NCI-H2081 (cell line): ENCODE measurements around the gene YPEL3.

ENCODE experiments used
- DNase-seq, 2 experiments: peaks; one replicate each; lab custom pipeline; 2025; lab: John Stamatoyannopoulos, UW

The YPEL3 gene

DNA sequence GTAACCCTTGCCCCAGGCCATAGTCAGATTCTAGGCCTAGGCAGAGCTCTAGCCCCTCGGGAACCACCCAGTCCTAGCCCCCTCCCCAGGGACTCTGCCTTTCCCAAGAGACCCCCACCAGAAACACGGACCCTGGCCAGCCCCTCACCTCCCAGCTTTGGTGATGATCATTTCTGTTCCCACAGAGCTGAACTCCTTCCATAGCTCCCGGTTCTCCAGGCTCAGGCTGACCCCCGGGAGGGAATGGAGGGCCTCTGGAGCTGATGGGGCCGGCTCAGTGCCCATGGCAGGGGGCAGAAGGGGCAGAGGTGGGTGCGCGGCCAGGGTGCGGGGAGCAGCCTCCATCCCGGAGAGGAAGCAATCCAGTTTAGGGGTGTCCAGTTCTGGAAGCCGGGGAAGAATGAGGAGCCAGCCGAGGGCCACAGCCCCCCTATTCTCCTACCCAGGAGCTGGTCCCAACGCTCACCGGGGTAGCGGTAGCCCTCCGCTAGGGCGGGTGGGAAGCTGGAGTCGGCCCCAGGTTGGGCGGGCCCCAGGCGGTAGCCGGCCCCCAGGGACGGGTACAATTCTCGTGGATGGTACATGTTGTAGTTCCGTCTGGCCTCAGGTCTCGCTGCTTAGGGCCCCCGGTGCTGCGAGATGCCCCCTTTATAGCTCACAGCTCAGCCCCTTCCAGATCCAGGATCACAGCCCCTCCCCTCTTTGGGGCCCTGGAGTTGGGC is 5.2 kb downstream of the YPEL3 start:
- no peak for DNase-seq

DNA sequence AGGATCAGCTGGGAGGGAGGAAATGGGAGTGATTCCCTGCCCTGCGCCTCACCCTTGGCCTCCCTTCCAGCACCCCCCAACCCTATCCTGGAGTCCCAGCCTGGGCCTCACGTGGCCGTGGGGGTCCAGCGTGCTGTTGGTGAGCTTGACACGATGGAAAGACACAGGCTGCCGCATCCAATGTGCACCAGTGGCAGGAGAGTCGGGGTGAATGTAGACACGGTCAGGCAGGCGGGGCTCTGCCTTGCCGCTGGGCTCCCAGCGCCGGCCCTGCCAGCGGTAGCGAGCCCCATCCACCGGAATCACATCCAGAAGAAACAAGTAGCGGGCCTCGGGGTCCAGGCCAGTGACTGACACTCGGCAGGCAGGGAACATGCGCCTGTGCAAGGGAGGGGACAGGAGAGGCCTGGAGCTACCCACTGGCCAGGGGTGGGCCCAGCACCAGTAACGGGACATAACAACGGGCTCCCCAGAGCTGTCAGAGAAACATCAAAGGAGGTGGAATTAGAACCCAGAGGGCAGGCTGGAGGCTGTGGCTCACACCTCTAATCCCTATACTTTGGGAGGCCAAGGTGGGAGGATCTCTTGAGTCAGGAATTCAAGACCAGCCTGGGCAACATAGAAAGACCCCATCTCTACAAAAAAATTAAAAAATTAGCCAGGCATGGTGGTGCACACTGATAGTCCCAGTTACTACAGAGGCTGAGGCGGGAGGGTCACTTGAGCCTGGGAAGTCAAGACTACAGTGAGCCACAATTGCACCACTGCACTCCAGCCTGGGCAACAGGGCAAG is 7.0 kb downstream of the YPEL3 start:
- no peak for DNase-seq

DNA sequence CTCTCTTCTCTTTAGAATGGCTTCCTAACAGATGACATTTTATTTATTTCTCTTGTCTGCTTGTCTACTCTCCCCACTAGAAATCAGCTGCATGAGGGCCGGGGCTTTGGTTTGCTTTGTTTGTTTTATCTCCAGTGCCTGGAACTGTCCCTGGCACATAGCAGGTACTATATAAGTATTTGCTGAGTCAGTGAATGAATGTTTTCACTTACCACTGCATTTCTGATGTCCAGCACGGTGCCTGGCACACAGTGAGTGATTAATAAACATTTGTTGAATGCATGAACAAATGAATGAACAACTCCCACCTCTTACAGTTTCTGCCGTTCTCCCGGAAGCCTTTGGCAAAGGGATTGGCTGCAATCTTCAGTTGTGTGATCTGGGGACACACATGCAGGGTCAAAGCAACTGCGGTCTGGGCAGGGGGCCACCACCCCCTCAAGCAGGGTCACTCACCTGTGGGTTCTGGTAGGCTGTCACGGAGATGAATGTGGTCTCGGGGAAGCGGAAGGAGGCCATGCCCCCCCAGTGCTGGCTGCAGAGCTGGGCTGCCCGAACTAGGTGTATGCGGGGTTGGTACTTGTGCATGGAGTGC is 7.7 kb downstream of the YPEL3 start:
- no peak for DNase-seq

DNA sequence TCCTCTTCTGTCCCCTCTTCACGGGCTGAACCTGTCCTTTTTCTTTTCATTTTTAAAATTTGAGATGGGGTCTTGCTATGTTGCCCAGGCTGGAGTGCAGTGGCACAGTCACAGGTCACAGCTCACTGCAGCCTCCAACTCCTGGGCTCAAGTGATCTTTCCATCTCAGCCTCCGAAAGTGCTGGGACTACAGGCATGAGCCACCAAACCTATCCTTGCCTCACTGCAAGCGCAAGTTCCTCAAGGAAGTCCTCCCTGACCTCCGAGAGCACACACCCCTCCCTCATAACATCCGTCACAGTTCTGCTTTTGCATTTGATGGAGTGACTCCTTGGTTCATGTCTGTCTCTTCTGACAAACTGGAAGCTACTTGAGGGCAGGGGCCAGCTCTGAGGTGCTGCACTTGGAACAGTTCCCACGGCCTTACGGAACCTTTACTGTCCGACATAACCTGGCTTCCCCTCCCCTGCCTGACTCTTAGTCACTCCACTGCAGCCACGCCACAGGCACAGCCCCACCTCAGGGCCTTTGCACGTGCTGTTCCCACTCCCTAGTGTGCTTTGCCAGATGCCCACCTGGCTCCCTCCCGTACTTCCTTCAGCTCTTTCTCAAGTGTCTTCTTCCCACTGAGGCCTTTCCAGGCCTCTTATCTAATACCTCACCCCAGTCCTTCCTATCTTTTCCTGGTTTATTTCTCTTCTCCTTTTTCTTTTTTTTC is 8.7 kb downstream of the YPEL3 start:
- no peak for DNase-seq

DNA sequence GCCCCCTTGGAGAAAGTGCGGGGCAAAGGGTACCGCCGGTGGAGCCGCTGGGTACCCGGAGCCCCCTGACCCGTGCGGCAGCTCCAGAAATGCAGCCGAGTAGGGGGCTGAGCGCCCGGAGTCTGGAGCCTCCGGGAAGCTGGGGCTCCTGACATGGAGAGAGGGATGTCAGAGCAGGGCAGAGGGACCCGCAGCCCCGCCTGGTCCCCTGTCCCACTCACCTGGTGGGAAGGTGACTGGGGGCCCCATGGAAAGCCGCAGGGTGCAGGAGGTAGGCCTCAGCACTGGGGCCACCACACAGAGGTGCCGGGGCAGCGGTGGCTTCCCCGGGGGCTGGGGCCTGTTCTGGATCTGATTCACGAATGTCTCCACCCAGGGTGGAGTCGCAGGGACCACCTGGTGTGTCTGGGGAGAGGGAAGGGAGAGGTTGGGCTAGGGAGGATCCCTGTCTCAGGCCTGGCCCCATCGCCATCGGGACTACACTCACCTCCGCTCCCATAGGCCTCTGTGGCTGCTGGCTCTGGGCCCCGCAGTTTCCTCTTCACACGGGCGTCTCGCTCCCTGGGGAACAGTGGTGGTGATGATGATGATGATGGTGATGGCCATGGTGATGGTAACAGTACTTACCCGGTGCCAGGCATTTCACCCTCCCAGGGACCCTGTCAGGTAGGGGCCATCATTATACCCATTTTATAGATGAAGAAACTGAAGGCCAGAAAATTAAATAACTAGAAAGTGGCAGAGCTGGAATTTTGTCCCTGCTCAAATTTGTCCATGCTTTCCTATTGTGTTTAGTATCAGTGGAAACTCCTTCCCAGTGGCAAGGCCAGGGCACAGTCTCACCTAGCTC is 9.5 kb downstream of the YPEL3 start:
- DNase-seq = no peak

DNA sequence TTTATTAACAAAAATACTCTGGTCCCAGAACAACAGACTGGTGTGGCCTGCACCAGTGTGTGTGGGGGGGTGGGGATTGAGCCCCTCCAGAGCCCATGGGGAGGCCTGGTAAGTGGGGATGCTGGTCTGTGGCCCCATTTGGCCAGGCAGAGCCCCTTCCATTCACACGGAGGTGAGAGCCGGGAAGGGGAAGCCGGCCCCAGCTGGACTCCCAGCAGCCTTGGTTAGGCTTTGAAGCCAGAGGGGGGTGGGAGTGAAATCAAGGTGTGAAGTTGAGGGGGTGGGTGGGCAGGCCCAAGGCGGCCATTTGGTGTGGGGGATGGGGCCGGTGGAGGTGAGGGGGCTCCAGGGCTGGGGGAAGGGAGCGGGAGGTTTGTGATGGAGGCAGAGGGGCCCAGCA is 10.2 kb downstream of the YPEL3 start:
- no peak for DNase-seq

DNA sequence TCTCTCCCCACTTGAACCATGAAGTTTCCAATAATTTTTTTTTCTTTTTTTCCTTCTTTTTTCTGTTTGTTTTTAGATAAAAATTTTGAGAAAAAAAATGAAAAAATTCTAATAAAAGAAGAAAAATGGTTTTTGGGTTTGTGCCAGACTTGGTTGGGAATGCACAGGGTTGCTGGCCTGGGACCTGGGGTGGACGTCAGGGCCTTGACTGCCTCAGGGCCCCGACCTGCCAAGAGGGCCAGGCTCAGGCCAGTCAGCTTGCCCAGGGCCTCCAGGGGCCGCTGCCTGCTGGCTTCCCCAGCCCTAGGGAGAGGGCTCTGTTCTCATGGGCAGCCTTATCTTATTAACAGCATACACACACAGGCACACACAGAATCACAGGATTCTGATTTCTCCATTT is 10.8 kb downstream of the YPEL3 start:
- DNase-seq = no peak

DNA sequence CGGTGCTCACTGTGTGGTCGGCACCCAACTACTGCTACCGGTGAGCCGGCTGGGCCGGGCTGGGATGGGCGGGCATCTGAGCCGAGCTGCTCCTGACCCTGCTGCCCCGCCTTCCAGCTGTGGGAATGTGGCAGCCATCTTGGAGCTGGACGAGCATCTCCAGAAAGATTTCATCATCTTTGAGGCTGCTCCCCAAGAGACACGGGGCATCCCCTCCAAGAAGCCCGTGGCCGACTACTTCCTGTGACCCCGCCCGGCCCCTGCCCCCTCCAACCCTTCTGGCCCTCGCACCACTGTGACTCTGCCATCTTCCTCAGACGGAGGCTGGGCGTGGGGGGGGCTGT is 11.2 kb downstream of the YPEL3 start:
- no peak for DNase-seq

DNA sequence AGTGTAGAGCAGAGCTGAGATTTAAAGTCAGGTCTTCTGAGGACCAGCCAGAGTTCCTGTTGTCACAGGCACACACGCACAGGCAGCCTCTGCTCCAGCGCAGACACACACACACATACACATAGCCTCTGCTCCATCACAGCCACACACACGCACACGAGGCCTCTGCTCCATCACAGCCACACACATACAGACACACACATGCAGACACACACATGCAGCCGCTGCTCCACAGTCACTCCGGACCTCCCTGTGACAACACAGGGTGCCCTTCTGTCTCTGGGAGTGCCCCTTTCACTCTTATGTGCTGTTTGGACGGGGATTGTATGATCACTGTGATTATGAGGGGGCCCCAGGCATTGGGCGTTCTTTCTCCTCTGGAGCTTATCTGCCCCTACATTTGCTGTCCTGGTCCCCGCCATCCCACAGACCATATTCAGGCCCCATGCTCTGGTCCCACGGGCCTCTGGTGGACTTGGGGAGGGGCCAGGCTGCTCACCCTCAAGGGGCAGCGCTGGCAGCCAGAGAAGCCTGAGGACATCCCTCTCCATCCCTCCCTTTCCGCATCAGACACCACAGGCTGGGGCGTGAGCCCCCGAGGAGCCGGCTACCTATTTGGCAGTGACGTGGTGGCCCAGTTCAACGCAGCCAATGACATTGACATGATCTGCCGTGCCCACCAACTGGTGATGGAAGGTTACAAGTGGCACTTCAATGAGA is 11.8 kb downstream of the YPEL3 start:
- no peak for DNase-seq

DNA sequence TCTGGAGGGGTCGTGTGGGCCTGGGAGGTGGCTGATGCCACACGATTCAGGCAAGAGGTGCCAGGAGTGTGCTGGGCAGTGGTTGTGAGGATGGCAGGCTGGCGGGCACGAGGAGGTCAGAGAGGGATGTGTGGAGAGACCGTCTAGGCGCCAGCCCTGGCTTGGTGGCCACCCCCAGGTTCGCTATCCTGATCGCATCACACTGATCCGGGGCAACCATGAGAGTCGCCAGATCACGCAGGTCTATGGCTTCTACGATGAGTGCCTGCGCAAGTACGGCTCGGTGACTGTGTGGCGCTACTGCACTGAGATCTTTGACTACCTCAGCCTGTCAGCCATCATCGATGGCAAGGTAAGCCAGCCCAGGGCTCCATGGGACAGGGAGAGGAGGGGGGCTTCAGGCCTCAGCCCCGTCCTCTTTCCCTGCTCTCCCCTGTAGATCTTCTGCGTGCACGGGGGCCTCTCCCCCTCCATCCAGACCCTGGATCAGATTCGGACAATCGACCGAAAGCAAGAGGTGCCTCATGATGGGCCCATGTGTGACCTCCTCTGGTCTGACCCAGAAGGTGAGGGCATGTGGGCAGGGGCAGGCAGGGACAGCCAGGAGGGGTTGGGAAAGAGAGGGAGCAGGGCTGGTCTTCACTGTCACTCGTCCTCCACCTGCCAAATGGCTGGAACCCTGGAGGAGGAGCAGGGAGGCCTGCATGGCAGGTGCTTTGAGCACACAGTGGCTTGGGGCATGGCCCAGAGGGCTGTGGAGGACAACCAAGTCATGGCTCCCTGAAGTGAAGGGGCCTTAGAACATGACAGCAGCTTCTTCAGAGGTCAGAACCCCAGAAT is 12.6 kb downstream of the YPEL3 start:
- DNase-seq = no peak

DNA sequence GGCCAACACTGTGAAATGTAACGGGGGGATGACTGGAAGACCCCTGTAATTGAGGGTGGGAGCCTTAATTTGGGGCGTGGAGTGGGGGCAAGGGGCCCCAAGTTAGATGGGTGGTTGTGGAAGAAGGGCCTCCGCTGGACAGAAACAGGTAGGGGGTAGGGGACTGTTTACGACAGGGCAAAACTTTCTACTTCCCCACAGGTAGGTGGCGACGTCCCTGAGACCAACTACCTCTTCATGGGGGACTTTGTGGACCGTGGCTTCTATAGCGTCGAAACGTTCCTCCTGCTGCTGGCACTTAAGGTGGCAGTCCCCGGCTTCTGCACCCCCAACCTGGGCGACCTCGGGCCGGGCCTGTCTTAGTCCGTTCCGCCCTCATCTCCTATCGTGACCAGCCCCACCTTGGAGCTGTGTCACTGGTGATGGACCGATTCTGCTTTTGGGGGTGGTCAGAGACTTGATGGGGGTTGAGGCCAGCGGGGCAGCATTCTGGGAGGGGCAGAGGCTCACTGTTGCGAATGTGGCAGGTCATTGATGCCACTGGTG is 13.4 kb downstream of the YPEL3 start:
- DNase-seq = no peak

DNA sequence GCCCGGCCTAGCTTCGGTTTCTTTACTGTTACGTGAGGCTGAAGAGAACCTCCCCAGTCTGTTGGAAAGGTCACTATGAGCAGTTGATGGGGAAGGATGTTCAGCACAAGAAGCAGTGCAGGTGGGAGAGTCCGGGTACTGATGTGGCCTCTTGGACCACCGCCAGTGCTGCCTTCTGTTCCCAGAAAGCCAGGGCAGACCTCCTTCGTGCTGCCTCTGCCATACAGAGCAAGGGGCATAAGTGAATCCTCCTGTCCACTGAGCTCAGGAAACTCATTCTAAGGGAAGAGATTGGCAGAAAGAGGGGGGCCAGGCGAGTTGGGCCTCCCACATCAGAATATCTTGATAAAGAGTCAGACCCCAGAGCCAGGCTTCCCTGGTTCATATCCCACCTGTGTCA is 16.5 kb downstream of the YPEL3 start:
- DNase-seq = no peak

DNA sequence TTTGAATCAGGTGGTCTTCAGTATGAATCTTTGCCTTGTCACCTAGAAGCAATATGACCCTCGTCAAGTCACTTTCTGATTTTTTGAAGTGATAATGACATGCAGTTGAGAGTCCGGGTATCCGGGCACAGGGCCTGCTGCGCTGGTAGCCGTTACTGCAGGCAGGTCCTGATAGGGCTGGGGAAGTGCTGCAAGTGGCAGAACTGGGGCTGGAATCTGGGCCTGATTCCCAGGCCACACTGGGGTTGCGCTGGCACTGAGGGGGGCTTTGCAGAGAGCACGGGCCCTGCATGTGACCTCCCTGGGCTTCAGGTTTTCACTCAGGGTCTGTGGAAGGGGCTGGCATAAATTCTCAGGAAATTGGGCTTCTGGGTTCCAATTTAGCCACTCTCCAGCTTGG is 17.3 kb downstream of the YPEL3 start:
- no peak for DNase-seq

DNA sequence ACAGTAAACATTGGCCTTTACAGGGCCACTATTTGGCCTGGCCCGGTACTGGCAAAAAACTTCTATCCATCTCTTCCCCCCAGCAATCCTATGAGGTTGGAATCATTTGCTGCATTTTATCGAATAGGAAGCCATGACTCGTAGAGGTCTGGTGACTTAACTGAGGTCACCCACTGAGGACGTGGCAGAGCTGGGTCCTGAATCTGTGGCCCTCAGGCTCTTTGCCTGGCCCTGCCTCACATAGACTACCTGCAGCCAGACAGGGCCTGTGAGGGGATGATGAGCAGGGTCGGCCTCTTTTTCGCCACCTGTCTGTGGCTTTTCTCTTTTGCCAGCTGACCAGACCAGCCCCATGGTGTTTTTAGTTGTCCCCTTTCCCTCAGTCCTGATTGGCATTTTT is 18.4 kb downstream of the YPEL3 start:
- no peak for DNase-seq

DNA sequence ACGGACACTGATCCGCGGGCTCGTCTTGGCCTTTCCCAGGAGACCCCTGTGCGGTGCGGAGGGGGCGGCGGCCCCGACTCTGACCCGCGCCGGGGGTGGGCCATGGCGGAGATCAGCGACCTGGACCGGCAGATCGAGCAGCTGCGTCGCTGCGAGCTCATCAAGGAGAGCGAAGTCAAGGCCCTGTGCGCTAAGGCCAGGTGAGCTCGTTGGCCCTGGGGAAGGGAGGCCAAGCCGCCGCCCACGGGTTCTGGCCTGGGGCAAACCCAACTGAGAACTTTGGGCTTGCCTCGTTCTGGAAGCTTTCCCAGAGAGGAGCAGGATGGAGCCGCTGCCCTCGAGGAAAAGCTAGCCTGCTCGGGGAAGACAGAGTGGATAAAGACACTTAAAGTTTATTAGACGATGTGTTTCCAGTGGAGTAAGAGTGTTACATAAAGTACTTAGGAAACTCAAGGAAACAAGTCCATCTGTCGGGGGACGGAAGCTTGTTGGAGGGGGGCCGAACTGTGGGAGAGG is 19.7 kb downstream of the YPEL3 start:
- DNase-seq = no peak

DNA sequence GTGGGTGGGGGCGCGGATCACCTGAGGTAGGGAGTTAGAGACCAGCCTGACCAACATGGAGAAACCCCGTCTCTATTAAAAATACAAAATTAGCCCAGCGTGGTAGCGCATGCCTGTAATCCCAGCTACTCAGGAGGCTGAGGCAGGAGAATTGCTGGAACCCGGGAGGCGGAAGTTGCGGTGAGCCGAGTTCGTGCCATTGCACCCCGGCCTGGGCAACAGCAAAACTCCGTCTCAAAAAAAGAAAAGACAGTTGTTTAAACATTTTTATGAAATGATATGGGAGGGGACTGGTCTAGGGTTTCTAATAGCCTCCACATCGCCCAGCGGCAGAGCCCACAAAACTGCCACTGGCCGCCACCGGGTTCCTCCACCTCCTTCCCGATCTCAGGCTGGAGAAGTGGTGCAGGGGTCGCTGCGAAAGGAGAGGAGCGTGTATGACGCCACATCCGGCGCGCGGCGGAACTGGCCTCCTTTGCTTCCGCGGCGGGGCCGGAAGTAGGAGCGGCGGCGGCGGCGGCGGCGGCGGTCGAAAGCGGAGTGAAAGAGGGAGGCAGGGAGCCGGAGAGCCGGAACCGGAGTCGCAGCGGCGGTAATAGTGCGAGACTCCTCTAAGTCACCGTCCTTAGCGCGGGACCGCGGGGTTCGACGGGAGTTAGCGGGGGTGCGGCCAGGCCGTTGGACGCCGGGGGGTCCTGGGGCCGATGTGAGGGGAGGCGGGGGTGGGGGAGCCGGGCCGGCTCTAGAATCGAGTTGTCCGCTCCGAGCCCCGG is 20.3 kb downstream of the YPEL3 start, which contains the start of gene PPP4C:
Gene PPP4C (plus strand): TSS at position 492 of the 773 bp plus-strand sequence. CDS start 384 bp downstream, outside the sequence.
- peak; percentile 74 to 82 for DNase-seq

DNA sequence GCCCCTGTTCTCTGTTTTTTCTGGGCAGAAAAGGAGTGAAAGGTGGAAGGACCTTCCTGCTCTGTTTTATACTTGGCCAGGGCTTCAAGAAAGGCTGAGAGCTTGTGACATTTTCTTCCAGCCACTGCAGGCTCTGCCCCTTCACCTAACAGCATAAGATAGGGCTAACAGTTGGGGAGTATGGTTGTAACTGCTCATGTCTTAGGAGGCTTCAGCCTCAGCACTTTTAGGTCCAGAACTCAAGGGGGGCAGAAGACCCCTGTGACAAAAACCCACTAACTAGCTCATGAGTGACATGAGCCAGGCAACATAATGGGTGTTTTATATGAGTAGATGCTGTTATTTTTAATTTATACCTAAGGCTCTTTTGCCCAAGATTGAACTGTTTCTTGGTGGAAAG is 25.5 kb downstream of the YPEL3 start:
- no peak for DNase-seq

DNA sequence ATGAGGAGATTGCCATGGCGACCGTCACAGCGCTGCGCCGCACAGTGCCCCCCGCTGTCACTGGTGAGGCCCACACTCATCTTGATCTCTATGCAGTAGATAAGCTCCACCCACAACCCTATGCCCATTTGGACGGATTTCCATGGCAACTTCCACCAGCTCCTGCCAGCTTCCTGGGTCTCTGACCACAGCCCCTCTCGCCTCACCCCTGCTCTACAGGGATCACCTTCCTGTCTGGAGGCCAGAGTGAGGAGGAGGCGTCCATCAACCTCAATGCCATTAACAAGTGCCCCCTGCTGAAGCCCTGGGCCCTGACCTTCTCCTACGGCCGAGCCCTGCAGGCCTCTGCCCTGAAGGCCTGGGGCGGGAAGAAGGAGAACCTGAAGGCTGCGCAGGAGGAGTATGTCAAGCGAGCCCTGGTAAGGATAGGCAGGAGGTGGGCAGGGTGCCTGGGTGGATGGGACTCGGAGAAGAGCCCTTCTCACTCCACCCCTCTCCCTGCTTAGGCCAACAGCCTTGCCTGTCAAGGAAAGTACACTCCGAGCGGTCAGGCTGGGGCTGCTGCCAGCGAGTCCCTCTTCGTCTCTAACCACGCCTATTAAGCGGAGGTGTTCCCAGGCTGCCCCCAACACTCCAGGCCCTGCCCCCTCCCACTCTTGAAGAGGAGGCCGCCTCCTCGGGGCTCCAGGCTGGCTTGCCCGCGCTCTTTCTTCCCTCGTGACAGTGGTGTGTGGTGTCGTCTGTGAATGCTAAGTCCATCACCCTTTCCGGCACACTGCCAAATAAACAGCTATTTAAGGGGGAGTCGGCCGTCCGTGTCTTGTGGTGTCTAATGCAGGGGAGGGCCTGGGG is 26.2 kb downstream of the YPEL3 start:
- no peak for DNase-seq
